H7 (cell line): Measurements from ENCODE around the gene SPG7. TPM values are rescaled to one million over a fixed set of nuclear protein-coding genes. Genes with fewer than 3 reads are reported as not detected.

Experiments
- DNase-seq: peaks from one replicate; pipeline ENCODE4 v3.0.0; 2012
- H3K27me3 ChIP-seq: 2 replicates; pipeline ENCODE4 v1.6.0; 2011; ENCODE audit warnings: mild to moderate bottlenecking, low read length; ENCODE audit not compliant: control insufficient read depth, insufficient read depth
- H3K36me3 ChIP-seq: replicated peaks from 2 replicates; pipeline ENCODE4 v1.5.1; 2011; ENCODE audit warnings: low read length; ENCODE audit not compliant: control insufficient read depth, insufficient read depth
- H3K4me3 ChIP-seq: 2 replicates; pipeline ENCODE4 v1.5.1; 2011; ENCODE audit warnings: low read depth, mild to moderate bottlenecking, control low read depth, low read length, moderate library complexity; ENCODE audit not compliant: insufficient read depth
- total RNA-seq: library from RNA; depleted of rRNA; stranded (reverse); fragments of >200 nt; shearing (Covaris generic); gene quantifications from 2 replicates; pipeline ENCODE4 v1.2.3, GENCODE V29; 2014; rRNA removed

Gene SPG7
- total RNA-seq, 1 experiment from 2014 or later, result 120 TPM

DNA sequence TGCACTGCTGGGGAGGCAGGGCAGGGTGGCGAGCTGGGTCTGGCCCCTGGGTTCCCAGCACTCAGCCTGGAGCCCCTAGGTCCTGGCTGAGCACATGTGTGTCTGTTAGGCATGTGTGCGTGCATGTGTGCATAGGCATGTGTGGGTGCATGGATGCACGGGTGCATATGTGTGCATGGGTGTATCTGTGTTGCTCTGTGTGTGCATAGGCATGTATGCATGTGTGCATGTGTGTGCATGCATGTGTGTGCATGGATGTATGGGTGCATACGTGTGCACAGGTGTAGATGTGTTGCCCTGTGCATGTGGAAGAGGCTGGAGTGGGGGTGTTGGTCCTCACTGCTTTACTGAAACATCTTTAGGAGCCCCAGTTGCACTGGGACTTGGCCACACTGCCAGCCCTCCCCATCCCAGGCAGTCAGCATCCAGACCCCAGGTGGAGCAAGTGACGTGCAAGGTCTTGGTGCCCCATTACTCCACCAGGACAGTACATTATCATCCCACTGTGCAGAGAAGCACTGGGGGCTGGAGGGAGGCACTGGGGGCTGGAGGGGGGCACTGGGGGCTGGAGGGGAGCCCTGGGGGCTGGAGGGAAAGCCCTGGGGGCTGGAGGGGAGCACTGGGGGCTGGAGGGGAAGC, 94.9 kb downstream of the SPG7 start:
- Histone ChIP-seq H3K4me3 (no peak overlapping the region), H3K27me3 (no peaks in the 10 kb centered on the region), H3K36me3 (no peaks in the 10 kb centered on the region)
- peak; percentile 74 for DNase-seq

DNA sequence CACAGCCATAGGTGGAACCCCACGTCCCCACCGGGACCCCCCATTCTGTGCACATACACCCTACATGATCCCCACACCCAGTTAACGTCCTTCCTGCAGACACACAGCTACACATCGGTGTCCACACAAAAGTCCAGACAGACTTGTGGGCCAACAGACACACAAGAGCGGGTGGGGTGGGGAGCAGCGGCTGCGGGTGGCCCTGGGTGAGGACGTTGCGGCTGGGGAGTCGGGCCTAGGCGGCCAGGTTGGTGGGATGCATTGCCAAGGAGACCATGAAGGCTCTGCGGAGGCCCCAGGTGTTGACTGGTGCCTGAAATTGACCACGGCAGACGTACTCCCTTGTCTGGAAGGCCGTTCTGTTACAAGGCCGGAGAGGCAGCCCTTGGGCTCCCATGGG, 96.6 kb downstream of the SPG7 start:
- Histone ChIP-seq H3K27me3 (no peaks in the 10 kb centered on the region), H3K36me3 (no peaks in the 10 kb centered on the region), H3K4me3 (no peak overlapping the region)
- no peak for DNase-seq

DNA sequence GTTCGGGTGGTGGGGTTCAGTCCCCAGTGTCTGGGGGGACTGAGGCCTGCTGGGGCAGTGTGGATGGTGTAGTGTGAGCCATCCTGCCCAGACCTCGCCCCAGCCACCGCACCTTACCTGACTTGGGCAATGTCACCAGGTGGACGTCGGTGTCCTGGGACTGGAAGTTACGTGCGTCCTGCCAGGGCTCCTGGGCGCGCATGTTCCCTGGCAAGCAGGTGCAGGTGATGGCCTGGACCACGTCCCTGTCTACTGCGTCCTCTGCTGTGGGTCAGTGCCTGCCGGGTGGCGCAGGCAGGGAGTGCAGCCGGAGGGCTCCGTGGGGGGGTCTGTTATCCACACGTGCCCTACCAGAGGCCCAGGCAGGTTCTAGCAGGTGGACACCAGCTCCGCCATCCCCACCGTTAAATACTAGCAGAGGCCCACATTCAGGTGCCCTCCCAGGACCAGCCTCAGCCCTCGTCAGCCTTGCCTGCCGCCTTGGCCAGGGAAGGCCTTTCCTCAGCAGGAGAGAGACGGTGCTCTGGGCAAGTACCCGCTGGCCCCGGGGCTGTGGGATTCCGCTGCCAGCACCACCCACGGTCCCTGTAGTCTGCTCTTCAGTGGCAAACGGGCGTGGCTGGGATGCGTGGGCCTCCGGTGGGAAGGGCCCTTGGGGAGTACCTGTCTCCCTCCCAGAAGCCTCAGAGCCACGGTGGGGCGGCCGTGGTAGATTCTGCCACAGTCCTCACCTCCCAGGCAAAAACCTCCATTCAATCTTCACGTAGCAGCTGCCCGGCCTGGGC, 97.2 kb downstream of the SPG7 start:
- DNase-seq, result no peak
- Histone ChIP-seq H3K36me3 (no peaks in the 10 kb centered on the region), H3K4me3 (no peak overlapping the region), H3K27me3 (no peaks in the 10 kb centered on the region)

DNA sequence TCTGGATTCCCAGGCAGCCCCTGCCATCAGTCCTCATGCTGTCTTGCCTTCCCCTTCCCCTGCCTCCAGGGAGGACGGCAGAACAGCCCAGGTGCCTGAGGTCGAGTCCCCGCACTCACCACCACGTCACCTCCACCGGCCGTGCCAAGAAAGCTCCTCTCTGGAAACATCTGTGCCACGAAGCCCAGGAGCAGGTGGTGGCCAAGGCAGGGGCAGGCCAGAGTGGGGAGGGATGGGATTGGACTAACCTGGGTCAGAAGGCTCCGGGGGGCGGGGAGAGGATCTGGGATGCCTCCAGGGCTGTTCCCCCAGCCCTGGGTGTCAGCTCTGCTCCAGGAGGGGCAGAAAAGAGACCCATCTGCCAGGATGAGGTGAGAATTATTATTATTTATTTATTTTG, 97.8 kb downstream of the SPG7 start:
- Histone ChIP-seq H3K27me3 (no peaks in the 10 kb centered on the region), H3K4me3 (no peak overlapping the region), H3K36me3 (no peaks in the 10 kb centered on the region)
- DNase-seq, result no peak

Other genes with a start within 250 kb of the SPG7 start
- 54.4 and 77.3 TPM in 2 replicates for gene ANKRD11, start 17.8 kb upstream of the SPG7 start, total RNA-seq
- gene RPL13, start 52.3 kb downstream of the SPG7 start, total RNA-seq, result 6,334 and 6,497 TPM in 2 replicates
- 5.9 and 11.8 TPM in 2 replicates for gene CPNE7, start 67.4 kb downstream of the SPG7 start, total RNA-seq
- gene DPEP1, start 105.2 kb downstream of the SPG7 start, total RNA-seq, result 2.6 and 2.7 TPM in 2 replicates
- gene CHMP1A, start 149.3 kb downstream of the SPG7 start, total RNA-seq, result 85.2 and 89.7 TPM in 2 replicates
- 5.5 and 7.0 TPM in 2 replicates for gene SPATA33, start 149.4 kb downstream of the SPG7 start, total RNA-seq
- 36.5 and 45.0 TPM in 2 replicates for gene CDK10, start 178.3 kb downstream of the SPG7 start, total RNA-seq
- gene SPATA2L, start 193.3 kb downstream of the SPG7 start, total RNA-seq, result 13.5 and 16.0 TPM in 2 replicates
- 1.9 and 4.5 TPM in 2 replicates for gene VPS9D1, start 212.5 kb downstream of the SPG7 start, total RNA-seq
- gene ZNF276, start 213.1 kb downstream of the SPG7 start, total RNA-seq, result 8.0 and 11.4 TPM in 2 replicates